CD4-positive, alpha-beta T cell treated with Interferon gamma for 1 hour (primary cell): Measurements from ENCODE around the gene ESR2.
"Not testable (repeated sequence)": the region's sequence is repeated elsewhere in the genome, so short reads cannot be mapped to it uniquely, and the experiment has no call there.

Source experiments
- DNase-seq: peaks from one replicate; pipeline ENCODE4 v3.0.0-alpha.2; 2020

ESR2 gene

GRCh38 chr14:64293976-64294671, at the start of gene ESR2:
Gene ESR2 (minus strand): TSS chr14:64294371. CDS start chr14:64282985, 11,386 bp downstream.
- DNase-seq, result peak; percentile 36

- no peak for DNase-seq
These were observed 46.5 kb upstream of the ESR2 start for GRCh38 chr14:64340560-64341196.

- peak; percentile 85 for DNase-seq
These were observed 44.6 kb upstream of the ESR2 start for GRCh38 chr14:64338616-64339316.

- DNase-seq, result no peak
These were observed 43.9 kb upstream of the ESR2 start for GRCh38 chr14:64337888-64338615.

- DNase-seq, result no peak
These were observed 35.0 kb upstream of the ESR2 start for GRCh38 chr14:64329149-64329548.

GRCh38 chr14:64326502-64326901, 32.3 kb upstream of the ESR2 start:
- no peak for DNase-seq

- DNase-seq, result no peak
These were observed 30.7 kb upstream of the ESR2 start for GRCh38 chr14:64324895-64325294.

- no peak for DNase-seq
These were observed 30.3 kb upstream of the ESR2 start for GRCh38 chr14:64324461-64324860.

GRCh38 chr14:64320362-64320761, 26.2 kb upstream of the ESR2 start:
- not testable (repeated sequence) for DNase-seq

GRCh38 chr14:64318695-64319094, 24.5 kb upstream of the ESR2 start:
- not testable (repeated sequence) for DNase-seq

GRCh38 chr14:64303471-64303917, 9.3 kb upstream of the ESR2 start:
- DNase-seq, result no peak

- no peak for DNase-seq
These were observed 4.6 kb upstream of the ESR2 start for GRCh38 chr14:64298773-64299172.

- DNase-seq, result no peak
These were observed 2.4 kb upstream of the ESR2 start for GRCh38 chr14:64296561-64296960.

GRCh38 chr14:64294672-64295413, 672 bp upstream of the ESR2 start:
- DNase-seq, result peak; percentile 79

GRCh38 chr14:64292197-64292596, 2.0 kb downstream of the ESR2 start:
- DNase-seq, result no peak

GRCh38 chr14:64289571-64289970, 4.6 kb downstream of the ESR2 start:
- DNase-seq, result no peak

- no peak for DNase-seq
These were observed 12.4 kb downstream of the ESR2 start for GRCh38 chr14:64281805-64282204.

GRCh38 chr14:64279704-64280668, 14.2 kb downstream of the ESR2 start:
- DNase-seq, result no peak

GRCh38 chr14:64278458-64278857, 15.7 kb downstream of the ESR2 start:
- DNase-seq, result no peak

GRCh38 chr14:64272019-64272418, 22.2 kb downstream of the ESR2 start:
- DNase-seq, result no peak

- DNase-seq, result no peak
These were observed 27.9 kb downstream of the ESR2 start for GRCh38 chr14:64266239-64266638.
